CD14-positive monocyte (primary cell): ENCODE measurements around the gene LMO3. TPM values are rescaled to one million over a fixed set of nuclear protein-coding genes. Genes with fewer than 3 reads are reported as not detected.

Source experiments
- DNase-seq, 3 donors: peaks; one replicate each; pipeline ENCODE4 v3.0.0-alpha.2; 2011 to 2022
- H2AFZ ChIP-seq: 2 replicates; pipeline ENCODE4 v1.6.0; 2012; ENCODE audit warnings: mild to moderate bottlenecking, low read depth, low read length, inconsistent platforms; ENCODE audit not compliant: insufficient read depth, poor library complexity, severe bottlenecking
- H3K27ac ChIP-seq, 2 donors: 1 replicate in 1 of 2; 2 replicates in 1 of 2; pipeline ENCODE4 v1.5.1; 2012 to 2013; ENCODE audit warnings: low read length in 2 of 2, control low read depth in 1 of 2, inconsistent platforms in 1 of 2, low read depth in 1 of 2, mild to moderate bottlenecking in 1 of 2
- H3K27me3 ChIP-seq, 2 donors: one replicate each; pipeline versions ENCODE4 v1.6.0 to v1.6.1; 2011 to 2013; ENCODE audit warnings: low read length in 2 of 2; ENCODE audit not compliant: control insufficient read depth in 2 of 2, insufficient read depth in 2 of 2
- H3K36me3 ChIP-seq, 2 donors: replicated peaks in 1 of 2; 1 replicate in 1 of 2; 2 replicates in 1 of 2; pipeline versions ENCODE4 v1.5.1 to v1.6.1; 2012 to 2013; ENCODE audit warnings: low read length in 2 of 2, control low read depth in 1 of 2, inconsistent platforms in 1 of 2, mild to moderate bottlenecking in 1 of 2; ENCODE audit not compliant: insufficient read depth in 2 of 2, control insufficient read depth in 1 of 2
- H3K4me1 ChIP-seq, 2 donors: 1 replicate in 1 of 2; 2 replicates in 1 of 2; pipeline versions ENCODE4 v1.5.1 to v1.6.1; 2012 to 2013; ENCODE audit warnings: low read length in 2 of 2, control low read depth in 1 of 2, inconsistent platforms in 1 of 2, mild to moderate bottlenecking in 1 of 2, moderate library complexity in 1 of 2; ENCODE audit not compliant: insufficient read depth in 2 of 2, control insufficient read depth in 1 of 2
- H3K4me2 ChIP-seq: replicated peaks from 2 replicates; pipeline ENCODE3; 2012; ENCODE audit warnings: low read length, moderate library complexity, mild to moderate bottlenecking; ENCODE audit not compliant: poor library complexity, severe bottlenecking; ENCODE audit errors: extremely low read depth
- H3K4me3 ChIP-seq, 3 experiments: fragments of 200-600 bp in 1 of 3; sonication (generic) in 1 of 3; replicated peaks in 1 of 3; 1 replicate in 2 of 3; 2 replicates in 1 of 3; pipeline ENCODE4 v1.5.1; 2011 to 2013; ENCODE audit warnings: low read length in 3 of 3, mild to moderate bottlenecking in 3 of 3, control low read depth in 2 of 3, low read depth in 2 of 3, inconsistent platforms in 1 of 3, moderate library complexity in 1 of 3
- H3K79me2 ChIP-seq: 2 replicates; pipeline ENCODE4 v1.6.0; 2012; ENCODE audit warnings: mild to moderate bottlenecking, control low read depth, inconsistent platforms, low read length, moderate library complexity; ENCODE audit not compliant: insufficient read depth
- H3K9ac ChIP-seq: 2 replicates; pipeline ENCODE4 v1.6.0; 2017; ENCODE audit warnings: low read length, mild to moderate bottlenecking; ENCODE audit not compliant: insufficient read depth, poor library complexity, severe bottlenecking
- H3K9me3 ChIP-seq, 2 donors: replicated peaks in 1 of 2; 1 replicate in 1 of 2; 2 replicates in 1 of 2; pipeline versions ENCODE4 v1.5.1 to v1.6.1; 2012 to 2013; ENCODE audit warnings: low read length in 2 of 2, control low read depth in 1 of 2; ENCODE audit not compliant: control insufficient read depth in 1 of 2, insufficient read depth in 1 of 2
- H4K20me1 ChIP-seq: 2 replicates; pipeline ENCODE4 v1.6.0; 2012; ENCODE audit warnings: mild to moderate bottlenecking, low read length, control low read depth, moderate library complexity; ENCODE audit not compliant: insufficient read depth
- H3K27ac Mint-ChIP-seq, 7 donors: one replicate each; pipeline ENCODE4 v1.8.0; 2020; ENCODE audit warnings: mild to moderate bottlenecking in 7 of 7, mixed read lengths in 7 of 7, moderate library complexity in 6 of 7, inconsistent platforms in 2 of 7
- H3K27me3 Mint-ChIP-seq, 3 donors: one replicate each; pipeline ENCODE4 v1.8.0; 2021 to 2022; ENCODE audit warnings: low read depth in 3 of 3, mild to moderate bottlenecking in 3 of 3, mixed read lengths in 3 of 3, moderate library complexity in 3 of 3, inconsistent platforms in 1 of 3
- H3K36me3 Mint-ChIP-seq, 2 donors: one replicate each; pipeline ENCODE4 v1.8.0; 2020; ENCODE audit warnings: mixed read lengths in 2 of 2, inconsistent platforms in 1 of 2, mild to moderate bottlenecking in 1 of 2
- H3K4me1 Mint-ChIP-seq: one replicate; pipeline ENCODE4 v1.8.0; 2020; ENCODE audit warnings: mild to moderate bottlenecking, mixed read lengths
- H3K4me3 Mint-ChIP-seq, 2 donors: one replicate each; pipeline ENCODE4 v1.8.0; 2020; ENCODE audit warnings: mild to moderate bottlenecking in 2 of 2, mixed read lengths in 2 of 2, moderate library complexity in 1 of 2
- H3K9me3 Mint-ChIP-seq, 7 donors: one replicate each; pipeline ENCODE4 v1.8.0; 2020 to 2022; ENCODE audit warnings: mixed read lengths in 7 of 7, mild to moderate bottlenecking in 6 of 7, moderate library complexity in 6 of 7, inconsistent platforms in 2 of 7
- CTCF ChIP-seq: fragments of 200-600 bp; IDR thresholded peaks from one replicate; pipeline ENCODE4 v1.8.0; 2022; ENCODE audit warnings: antibody characterized with exemption, mild to moderate bottlenecking
- WGBS: methylation state at CpG from one replicate; pipeline ENCODE4 v1.1.5; 2013; ENCODE audit warnings: missing lambda C conversion rate; ENCODE audit not compliant: insufficient coverage; 5-methylcytosine and 5-hydroxymethylcytosine counted together
- intact Hi-C, 2 donors: fragments of 100-400 bp; cut with micrococcal nuclease; formaldehyde crosslinking; loops; one replicate each; pipeline versions ENCODE4 v1.15.0 to v1.15.1; 2023
- polyA plus RNA-seq, 3 donors: library from polyadenylated mRNA; depleted of rRNA in 1 of 3; unstranded in 2 of 3; stranded (reverse) in 1 of 3; fragments of 300-500 nt in 2 of 3; fragments of >200 nt in 1 of 3; fragmentation: Illumina TruSeq in 2 of 3; gene quantifications; 1 replicate in 2 of 3; 2 replicates in 1 of 3; pipeline ENCODE4 v1.2.3, GENCODE V29; 2012 to 2021

Gene LMO3
- polyA plus RNA-seq, 3 donors = not detected

- no peak for TF ChIP-seq CTCF
- Mint-ChIP-seq H3K36me3 (no peaks in the 10 kb centered on the region), H3K27me3 (peaks cover 0 to 3% (median 0%) of the 10 kb centered on the region in 3 donors), H3K27ac (no peak overlapping the region), H3K9me3 (peaks cover 0 to 2% (median 0%) of the 10 kb centered on the region in 7 donors), H3K4me3 (no peak overlapping the region), H3K4me1 (no peaks in the 10 kb centered on the region)
- Histone ChIP-seq H3K27me3 (no peaks in the 10 kb centered on the region), H3K79me2 (no peaks in the 10 kb centered on the region), H3K27ac (no peak overlapping the region), H4K20me1 (no peaks in the 10 kb centered on the region), H3K36me3 (no peaks in the 10 kb centered on the region), H2AFZ (no peak overlapping the region), H3K4me1 (no peaks in the 10 kb centered on the region), H3K9me3 (no peaks in the 10 kb centered on the region), H3K4me2 (no peak overlapping the region), H3K9ac (no peak overlapping the region), H3K4me3 (no peak overlapping the region)
- intact Hi-C loops = no loop called here
- WGBS = no CpG with 5 or more reads among the region's 5 CpGs
- DNase-seq = no peak
Measured at GRCh38 chr12:16560273-16560672, 45.7 kb downstream of the LMO3 start.

GRCh38 chr12:16555630-16556029 is 50.3 kb downstream of the LMO3 start:
- Histone ChIP-seq H3K79me2 (no peaks in the 10 kb centered on the region), H3K9ac (no peak overlapping the region), H3K4me1 (no peaks in the 10 kb centered on the region), H3K27me3 (no peaks in the 10 kb centered on the region), H3K36me3 (no peaks in the 10 kb centered on the region), H4K20me1 (no peaks in the 10 kb centered on the region), H3K27ac (no peak overlapping the region), H2AFZ (no peak overlapping the region), H3K4me2 (no peak overlapping the region), H3K9me3 (no peaks in the 10 kb centered on the region), H3K4me3 (no peak overlapping the region)
- no peak for TF ChIP-seq CTCF
- H3K27ac Mint-ChIP-seq = no peak overlapping the region
- no peak overlapping the region for H3K4me3 Mint-ChIP-seq
- no peaks in the 10 kb centered on the region for H3K36me3 Mint-ChIP-seq
- H3K27me3 Mint-ChIP-seq = peaks cover 3 to 4% (median 3%) of the 10 kb centered on the region in 3 donors
- intact Hi-C loops = no loop called here
- 36% methylated on average over 4 of the region's 7 CpGs for WGBS
- no peaks in the 10 kb centered on the region for H3K4me1 Mint-ChIP-seq
- H3K9me3 Mint-ChIP-seq = peaks cover 0 to 2% (median 0%) of the 10 kb centered on the region in 7 donors
- no peak for DNase-seq
